HepG2 (cell line): ENCODE data around the gene TXNDC12. TPM values are rescaled to one million over a fixed set of nuclear protein-coding genes. Genes with fewer than 3 reads are reported as not detected.

ENCODE experiments used
- ATAC-seq: fragments of 200-7000 bp; cut with Tn5 transposase; 3 replicates; pipeline ENCODE4 v1.9.1; 2020; ENCODE audit warnings: mild to moderate bottlenecking, moderate library complexity
- BruUV-seq: library from RNA; stranded (reverse); fragments of 400-500 nt; replicated peaks from 2 replicates; lab custom pipeline; 2021; lab: Mats Ljungman, UMichigan
- CTCF ChIA-PET: fragments of 300-600 bp; formaldehyde crosslinking; extraction: SDS; loops from one replicate; lab custom pipeline; 2021; ENCODE audit warnings: low total read pairs, inconsistent platforms, low intra/inter-chr PET ratio; lab: Yijun Ruan, JAX
- POLR2A ChIA-PET: fragments of 350-600 bp; sonication (Branson Sonifier 250); formaldehyde crosslinking; loops from one replicate; lab custom pipeline; 2020; ENCODE audit warnings: antibody characterized with exemption, inconsistent platforms; lab: Yijun Ruan, JAX
- DNase-seq: peaks from one replicate; pipeline ENCODE4 v3.0.0-alpha.2; 2015; ENCODE audit warnings: low spot score
- FAIRE-seq: peaks from 3 replicates; lab custom pipeline; 2011; peaks lifted over from hg19 to GRCh38; lab: Jason Lieb, UNC
- H2AFZ ChIP-seq: one replicate; pipeline ENCODE4 v1.6.1; 2011; ENCODE audit warnings: low read length, inconsistent platforms
- H3K27ac ChIP-seq: fragments of 300-600 bp; 3 replicates; pipeline ENCODE4 v1.8.0; 2011; ENCODE audit warnings: mixed run types, mild to moderate bottlenecking, mixed read lengths, low read length, inconsistent platforms; ENCODE audit not compliant: insufficient read depth; ENCODE audit errors: extremely low read length
- H3K27me3 ChIP-seq, 2 experiments: fragments of 200-600 bp in 1 of 2; 2 replicates in 1 of 2; 3 replicates in 1 of 2; pipeline versions ENCODE4 v1.6.0 to v1.8.0; 2011; ENCODE audit warnings: low read length in 2 of 2, mild to moderate bottlenecking in 2 of 2, moderate library complexity in 2 of 2, inconsistent platforms in 1 of 2; ENCODE audit not compliant: insufficient read depth in 2 of 2, control insufficient read depth in 1 of 2
- H3K36me3 ChIP-seq, 2 experiments: fragments of 200-600 bp in 1 of 2; replicated peaks in 1 of 2; 2 replicates in 1 of 2; 3 replicates in 1 of 2; pipeline versions ENCODE4 v1.5.1 to v1.8.0; 2011; ENCODE audit warnings: low read length in 2 of 2, inconsistent platforms in 1 of 2; ENCODE audit not compliant: insufficient read depth in 2 of 2, control insufficient read depth in 1 of 2
- H3K4me1 ChIP-seq: 2 replicates; pipeline ENCODE4 v1.5.1; 2012; ENCODE audit warnings: low read length, inconsistent platforms; ENCODE audit not compliant: insufficient read depth
- H3K4me2 ChIP-seq: 2 replicates; pipeline ENCODE4 v1.6.0; 2011; ENCODE audit warnings: low read depth, low read length, inconsistent platforms
- H3K4me3 ChIP-seq, 3 experiments: fragments of 200-600 bp in 1 of 3; sonication (generic), shearing (Covaris generic) in 1 of 3; replicated peaks in 1 of 3; 2 replicates each; pipeline ENCODE4 v1.5.1; 2011 to 2016; ENCODE audit warnings: low read length in 3 of 3, inconsistent platforms in 2 of 3, low read depth in 2 of 3, mild to moderate bottlenecking in 2 of 3, control low read depth in 1 of 3, mixed read lengths in 1 of 3; ENCODE audit not compliant: insufficient read depth in 1 of 3
- H3K79me2 ChIP-seq: one replicate; pipeline ENCODE4 v1.6.1; 2011; ENCODE audit warnings: low read length, inconsistent platforms; ENCODE audit not compliant: insufficient read depth
- H3K9ac ChIP-seq: 2 replicates; pipeline ENCODE4 v1.6.0; 2011; ENCODE audit warnings: mild to moderate bottlenecking, low read depth, low read length, inconsistent platforms; ENCODE audit not compliant: insufficient read depth
- H3K9me3 ChIP-seq: 2 replicates; pipeline ENCODE4 v1.5.1; 2012; ENCODE audit warnings: mild to moderate bottlenecking, low read length
- H4K20me1 ChIP-seq: 2 replicates; pipeline ENCODE4 v1.6.0; 2011; ENCODE audit warnings: inconsistent platforms, mild to moderate bottlenecking, low read length, moderate library complexity; ENCODE audit not compliant: insufficient read depth
- BRF2 ChIP-seq: sonication (generic); formaldehyde crosslinking; IDR thresholded peaks from 2 replicates; pipeline ENCODE4 v1.8.1; 2022; ENCODE audit warnings: mild to moderate bottlenecking, missing genetic modification reagents
- DPF2 ChIP-seq: sonication (generic); formaldehyde crosslinking; IDR thresholded peaks from 2 replicates; pipeline ENCODE4 v1.4.0; 2020; ENCODE audit warnings: mild to moderate bottlenecking, low read depth, missing genetic modification reagents, borderline replicate concordance
- HNF1A ChIP-seq, 2 experiments: sonication (generic) in 1 of 2; formaldehyde crosslinking in 1 of 2; IDR thresholded peaks; 2 replicates each; pipeline versions ENCODE4 v1.4.0 to v1.6.1; 2016 to 2020; ENCODE audit warnings: borderline replicate concordance in 1 of 2, low read depth in 1 of 2, mild to moderate bottlenecking in 1 of 2, missing genetic modification reagents in 1 of 2
- KLF16 ChIP-seq, 2 experiments: sonication (generic) in 1 of 2; formaldehyde crosslinking in 1 of 2; IDR thresholded peaks; 2 replicates each; pipeline versions ENCODE4 v1.6.1 to v1.8.0; 2016 to 2023; ENCODE audit warnings: missing genetic modification reagents in 2 of 2, missing compliant biosample characterization in 1 of 2
- PLSCR1 ChIP-seq: sonication (generic); formaldehyde crosslinking; IDR thresholded peaks from 2 replicates; pipeline ENCODE4 v1.5.0; 2020; ENCODE audit warnings: missing genetic modification reagents, mild to moderate bottlenecking, borderline replicate concordance
- PRMT3 ChIP-seq: sonication (generic); formaldehyde crosslinking; IDR thresholded peaks from 2 replicates; pipeline ENCODE4 v1.8.1; 2022; ENCODE audit warnings: low read depth, mild to moderate bottlenecking, moderate library complexity, missing genetic modification reagents, borderline replicate concordance
- SNAI1 ChIP-seq: sonication (generic); formaldehyde crosslinking; IDR thresholded peaks from 2 replicates; pipeline ENCODE4 v1.5.0; 2020; ENCODE audit warnings: mild to moderate bottlenecking, missing genetic modification reagents, borderline replicate concordance
- SRSF1 ChIP-seq: fragments of 200-400 bp; formaldehyde crosslinking; optimal IDR thresholded peaks from 2 replicates; pipeline ENCODE3; 2017; ENCODE audit warnings: mild to moderate bottlenecking, low read depth, low read length, moderate library complexity
- TERF1 ChIP-seq: sonication (generic); formaldehyde crosslinking; IDR thresholded peaks from 2 replicates; pipeline ENCODE4 v1.8.0; 2022; ENCODE audit warnings: mild to moderate bottlenecking, missing genetic modification reagents, moderate library complexity
- ZNF350 ChIP-seq: sonication (generic); formaldehyde crosslinking; IDR thresholded peaks from 2 replicates; pipeline ENCODE4 v1.4.0; 2020; ENCODE audit warnings: mild to moderate bottlenecking, low read depth, missing genetic modification reagents, borderline replicate concordance
- ZNF383 ChIP-seq: sonication (generic); formaldehyde crosslinking; IDR thresholded peaks from 2 replicates; pipeline ENCODE4 v1.4.0; 2020; ENCODE audit warnings: missing genetic modification reagents, mild to moderate bottlenecking, borderline replicate concordance
- WGBS: methylation state at CpG from one replicate; pipeline ENCODE4 v1.1.6; 2017; ENCODE audit warnings: low lambda C conversion rate; 5-methylcytosine and 5-hydroxymethylcytosine counted together
- in situ Hi-C: cut with HindIII; loops from 2 replicates; pipeline ENCODE4 v1.10.0; 2017; ENCODE audit warnings: low pct_unique_long_range_greater_than_20kb; ENCODE audit not compliant: extremely low pct_ligation_motif_present
- intact Hi-C: fragments of 100-400 bp; cut with micrococcal nuclease; formaldehyde crosslinking; loops from one replicate; pipeline ENCODE4 v1.10.0; 2022; ENCODE audit not compliant: unreplicated experiment
- polyA plus RNA-seq, 8 experiments: library from polyadenylated mRNA; depleted of rRNA in 3 of 8; stranded (reverse) in 7 of 8; unstranded in 1 of 8; fragments of >200 nt; fragmentation: Illumina TruSeq in 4 of 8; extraction: Trizol in 4 of 8; gene quantifications; 2 replicates each; pipeline versions ENCODE4 v1.2.1 to v1.2.3, GENCODE V29; 2011 to 2016; ENCODE audit warnings: low read depth in 4 of 8, missing spikeins in 1 of 8, mixed read lengths in 1 of 8; ENCODE audit not compliant: insufficient read depth in 1 of 8
- total RNA-seq, 5 experiments: library from RNA; depleted of rRNA; stranded (reverse); fragments of >200 nt; fragmentation: Illumina TruSeq; extraction: Trizol; gene quantifications; 2 replicates each; pipeline ENCODE4 v1.2.3, GENCODE V29; 2016; ENCODE audit warnings: low read depth in 1 of 5

Gene TXNDC12
- total and polyA plus RNA-seq, 2 of the 13 experiments (the other 11 are each of a cell fraction or from before 2014, with no cell fraction given), result 65.6 to 67.2 TPM

- TF ChIP-seq HNF1A (IDR thresholded peaks at IDR 0.05; ENCODE audit: low read depth) (no peak), HNF1A (CRISPR knock-in tag; IDR thresholded peaks at IDR 0.05; ENCODE audit: borderline replicate concordance) (peak; percentile 51; the same call in 1 of the 2 replicates)
Measured at GRCh38 chr1:52028328-52028727, 26.7 kb downstream of the TXNDC12 start (continued).

GRCh38 chr1:52026278-52026677 is 28.7 kb downstream of the TXNDC12 start:
- BruUV-seq, result no TSS peak
- Histone ChIP-seq H4K20me1 (no peaks in the 10 kb centered on the region), H3K27me3 (no peaks in the 10 kb centered on the region), H3K9me3 (no peaks in the 10 kb centered on the region), H3K27ac (no peak overlapping the region), H3K9ac (no peak overlapping the region), H2AFZ (no peak overlapping the region), H3K36me3 (peaks cover 7 to 43% of the 10 kb centered on the region in 2 experiments), H3K4me2 (no peak overlapping the region), H3K4me1 (peaks cover 36% of the 10 kb centered on the region), H3K4me3 (no peak overlapping the region), H3K79me2 (peaks cover 16% of the 10 kb centered on the region)
- ATAC-seq (no peak), FAIRE-seq (no peak), DNase-seq (no peak)
- ChIA-PET CTCF (no interaction called here), POLR2A (no interaction called here)
- 90% methylated on average over 2 of the region's 2 CpGs for WGBS
- intact Hi-C loops, result no loop called here
- TF ChIP-seq KLF16 (CRISPR knock-in tag; IDR thresholded peaks at IDR 0.05) (no peak), DPF2 (no peak), SNAI1 (no peak), TERF1 (CRISPR knock-in tag) (no peak), PRMT3 (CRISPR knock-in tag) (no peak), ZNF383 (CRISPR knock-in tag) (no peak), SRSF1 (no peak), PLSCR1 (no peak), ZNF350 (no peak), BRF2 (CRISPR knock-in tag) (no peak)
- in situ Hi-C loops, result no loop called here
